Activated B cell treated with CpG ODN at 0.5 μM for 24 hours (primary cell): Measurements from ENCODE around the gene HIF3A. TPM values are rescaled to one million over a fixed set of nuclear protein-coding genes. Genes with fewer than 3 reads are reported as not detected.

Experiments used
- ATAC-seq: fragments of 200-7000 bp; cut with Tn5 transposase; one replicate; pipeline ENCODE4 v1.10.0; 2021; ENCODE audit warnings: low read depth, mild to moderate bottlenecking, moderate library complexity
- CTCF ChIA-PET: fragments of 350-600 bp; sonication (Branson Sonifier 250); formaldehyde crosslinking; loops from one replicate; lab custom pipeline; 2021; ENCODE audit warnings: antibody characterized with exemption; lab: Charles Lee
- POLR2A ChIA-PET: fragments of 350-600 bp; sonication (Branson Sonifier 250); formaldehyde crosslinking; loops from one replicate; lab custom pipeline; 2021; ENCODE audit warnings: antibody characterized with exemption; lab: Charles Lee
- DNase-seq: peaks from one replicate; pipeline ENCODE4 v3.0.0; 2022
- H3K27ac Mint-ChIP-seq: one replicate; pipeline ENCODE4 v1.8.0; 2020; ENCODE audit warnings: mixed read lengths
- H3K27me3 Mint-ChIP-seq: one replicate; pipeline ENCODE4 v1.8.0; 2021; ENCODE audit warnings: mixed read lengths
- H3K36me3 Mint-ChIP-seq: one replicate; pipeline ENCODE4 v1.8.0; 2021; ENCODE audit warnings: low read depth, mixed read lengths
- H3K4me1 Mint-ChIP-seq: one replicate; pipeline ENCODE4 v1.8.0; 2021; ENCODE audit warnings: mixed read lengths
- H3K4me3 Mint-ChIP-seq: one replicate; pipeline ENCODE4 v1.8.0; 2020; ENCODE audit warnings: mild to moderate bottlenecking, mixed read lengths
- H3K9me3 Mint-ChIP-seq: one replicate; pipeline ENCODE4 v1.8.0; 2020; ENCODE audit warnings: mixed read lengths
- intact Hi-C: fragments of 100-400 bp; cut with micrococcal nuclease; formaldehyde crosslinking; loops from one replicate; pipeline ENCODE4 v1.15.1; 2024
- total RNA-seq: library from RNA; stranded (reverse); gene quantifications from 2 replicates; pipeline ENCODE4 v1.2.3, GENCODE V29; 2022
- TF ChIP-seq, protein P1 (sequence below): fragments of 200-600 bp; IDR thresholded peaks from one replicate; pipeline ENCODE4 v1.8.0; 2022; ENCODE audit warnings: antibody characterized with exemption, mild to moderate bottlenecking

The HIF3A gene
- total RNA-seq, 1 donor from 2014 or later, result not detected

- ChIA-PET CTCF (no interaction called here), POLR2A (no interaction called here)
- intact Hi-C loops, result no loop called here
- Mint-ChIP-seq H3K9me3 (no peaks in the 10 kb centered on the region), H3K27me3 (no peaks in the 10 kb centered on the region), H3K4me1 (peaks cover 3% of the 10 kb centered on the region), H3K4me3 (no peak overlapping the region), H3K27ac (no peak overlapping the region), H3K36me3 (peaks cover 93% of the 10 kb centered on the region)
- TF ChIP-seq, protein P1, sequence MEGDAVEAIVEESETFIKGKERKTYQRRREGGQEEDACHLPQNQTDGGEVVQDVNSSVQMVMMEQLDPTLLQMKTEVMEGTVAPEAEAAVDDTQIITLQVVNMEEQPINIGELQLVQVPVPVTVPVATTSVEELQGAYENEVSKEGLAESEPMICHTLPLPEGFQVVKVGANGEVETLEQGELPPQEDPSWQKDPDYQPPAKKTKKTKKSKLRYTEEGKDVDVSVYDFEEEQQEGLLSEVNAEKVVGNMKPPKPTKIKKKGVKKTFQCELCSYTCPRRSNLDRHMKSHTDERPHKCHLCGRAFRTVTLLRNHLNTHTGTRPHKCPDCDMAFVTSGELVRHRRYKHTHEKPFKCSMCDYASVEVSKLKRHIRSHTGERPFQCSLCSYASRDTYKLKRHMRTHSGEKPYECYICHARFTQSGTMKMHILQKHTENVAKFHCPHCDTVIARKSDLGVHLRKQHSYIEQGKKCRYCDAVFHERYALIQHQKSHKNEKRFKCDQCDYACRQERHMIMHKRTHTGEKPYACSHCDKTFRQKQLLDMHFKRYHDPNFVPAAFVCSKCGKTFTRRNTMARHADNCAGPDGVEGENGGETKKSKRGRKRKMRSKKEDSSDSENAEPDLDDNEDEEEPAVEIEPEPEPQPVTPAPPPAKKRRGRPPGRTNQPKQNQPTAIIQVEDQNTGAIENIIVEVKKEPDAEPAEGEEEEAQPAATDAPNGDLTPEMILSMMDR, result no peak
- DNase-seq (no peak), ATAC-seq (no peak)
Observed at GRCh38 chr19:46383846-46384245, 87.0 kb downstream of the HIF3A start.

DNA sequence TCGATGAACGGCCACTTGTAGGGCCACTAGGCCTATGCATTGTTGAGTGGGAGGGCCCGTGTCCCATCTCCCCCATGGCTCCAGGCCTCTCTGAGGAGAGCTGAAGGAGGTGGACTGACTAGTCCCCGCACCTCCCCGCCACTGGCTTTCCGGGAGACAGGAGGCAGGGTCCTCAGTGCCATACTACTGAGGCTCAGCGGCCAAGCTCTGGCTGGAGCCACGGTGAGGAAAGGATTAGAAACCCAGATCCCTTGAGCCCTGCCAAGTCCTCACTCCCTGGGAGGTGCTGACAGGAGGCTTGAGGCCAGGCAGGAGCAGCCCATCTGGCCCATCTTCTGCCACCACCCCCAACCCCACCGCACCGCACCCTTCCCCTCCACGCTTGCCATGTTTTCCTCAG, 87.6 kb downstream of the HIF3A start:
- CTCF ChIA-PET, result no interaction called here
- TF ChIP-seq, protein P1, result no peak
- no peak for ATAC-seq
- Mint-ChIP-seq H3K27me3 (no peaks in the 10 kb centered on the region), H3K4me3 (no peak overlapping the region), H3K4me1 (peaks cover 3% of the 10 kb centered on the region), H3K36me3 (peaks cover 92% of the 10 kb centered on the region), H3K27ac (no peak overlapping the region), H3K9me3 (no peaks in the 10 kb centered on the region)
- intact Hi-C loops, result no loop called here
- POLR2A ChIA-PET, result no interaction called here
- DNase-seq, result no peak

- Mint-ChIP-seq H3K27me3 (no peaks in the 10 kb centered on the region), H3K9me3 (no peaks in the 10 kb centered on the region), H3K27ac (no peak overlapping the region), H3K36me3 (peaks cover 87% of the 10 kb centered on the region), H3K4me1 (no peaks in the 10 kb centered on the region), H3K4me3 (no peak overlapping the region)
- ChIA-PET CTCF (no interaction called here), POLR2A (no interaction called here)
- TF ChIP-seq, protein P1, result no peak
- DNase-seq (no peak), ATAC-seq (no peak)
- intact Hi-C loops, result no loop called here
Observed at GRCh38 chr19:46385636-46386035, 88.8 kb downstream of the HIF3A start.

GRCh38 chr19:46386151-46386550, 89.3 kb downstream of the HIF3A start:
- Mint-ChIP-seq H3K27me3 (no peaks in the 10 kb centered on the region), H3K36me3 (peaks cover 86% of the 10 kb centered on the region), H3K27ac (no peak overlapping the region), H3K4me1 (no peaks in the 10 kb centered on the region), H3K9me3 (no peaks in the 10 kb centered on the region), H3K4me3 (no peak overlapping the region)
- CTCF ChIA-PET, result no interaction called here
- DNase-seq, result no peak
- no peak for ATAC-seq
- POLR2A ChIA-PET, result no interaction called here
- intact Hi-C loops, result no loop called here
- TF ChIP-seq, protein P1, result no peak

DNA sequence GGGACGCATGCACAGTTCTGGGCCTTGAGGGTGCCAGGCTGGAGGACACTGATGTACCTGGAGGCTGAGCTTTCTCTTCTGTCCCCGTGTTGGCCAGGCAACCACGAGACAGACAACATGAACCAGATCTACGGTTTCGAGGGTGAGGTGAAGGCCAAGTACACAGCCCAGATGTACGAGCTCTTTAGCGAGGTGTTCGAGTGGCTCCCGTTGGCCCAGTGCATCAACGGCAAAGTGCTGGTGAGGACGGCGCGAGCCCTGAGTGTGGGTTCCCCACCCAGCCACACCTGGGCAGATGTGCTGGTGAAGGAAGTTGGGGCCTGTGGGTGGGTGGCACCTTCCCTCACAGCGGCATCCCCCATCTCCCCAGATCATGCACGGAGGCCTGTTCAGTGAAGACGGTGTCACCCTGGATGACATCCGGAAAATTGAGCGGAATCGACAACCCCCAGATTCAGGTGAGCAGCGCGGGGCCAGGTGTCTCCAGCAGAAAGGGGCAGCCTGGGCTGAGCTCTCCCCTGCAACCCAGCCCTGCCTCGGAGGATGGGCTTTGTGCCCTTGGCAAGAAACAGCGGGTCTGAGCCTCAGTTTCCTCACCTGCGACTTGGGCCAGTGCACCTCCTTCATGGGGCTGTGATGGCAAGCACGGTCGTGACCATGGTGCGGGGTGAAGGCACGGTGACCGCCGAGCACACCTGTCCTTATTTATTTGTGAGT, 90.3 kb downstream of the HIF3A start:
- ATAC-seq (no peak), DNase-seq (no peak)
- H3K36me3 Mint-ChIP-seq, result peaks cover 83% of the 10 kb centered on the region
- H3K9me3 Mint-ChIP-seq, result no peaks in the 10 kb centered on the region
- TF ChIP-seq, protein P1, result no peak
- CTCF ChIA-PET, result no interaction called here
- no peaks in the 10 kb centered on the region for H3K4me1 Mint-ChIP-seq
- H3K27me3 Mint-ChIP-seq, result no peaks in the 10 kb centered on the region
- POLR2A ChIA-PET, result no interaction called here
- no peak overlapping the region for H3K4me3 Mint-ChIP-seq
- intact Hi-C loops, result no loop called here
- H3K27ac Mint-ChIP-seq, result no peak overlapping the region
